HepG2 (cell line): ENCODE measurements around the gene SLCO3A1. TPM values are rescaled to one million over a fixed set of nuclear protein-coding genes. Genes with fewer than 3 reads are reported as not detected.

Experiments
- ATAC-seq: fragments of 200-7000 bp; cut with Tn5 transposase; 3 replicates; pipeline ENCODE4 v1.9.1; 2020; ENCODE audit warnings: mild to moderate bottlenecking, moderate library complexity
- BruUV-seq: library from RNA; stranded (reverse); fragments of 400-500 nt; replicated peaks from 2 replicates; lab custom pipeline; 2021; lab: Mats Ljungman, UMichigan
- CTCF ChIA-PET: fragments of 300-600 bp; formaldehyde crosslinking; extraction: SDS; loops from one replicate; lab custom pipeline; 2021; ENCODE audit warnings: low total read pairs, inconsistent platforms, low intra/inter-chr PET ratio; lab: Yijun Ruan, JAX
- POLR2A ChIA-PET: fragments of 350-600 bp; sonication (Branson Sonifier 250); formaldehyde crosslinking; loops from one replicate; lab custom pipeline; 2020; ENCODE audit warnings: antibody characterized with exemption, inconsistent platforms; lab: Yijun Ruan, JAX
- DNase-seq: peaks from one replicate; pipeline ENCODE4 v3.0.0-alpha.2; 2015; ENCODE audit warnings: low spot score
- FAIRE-seq: peaks from 3 replicates; lab custom pipeline; 2011; peaks lifted over from hg19 to GRCh38; lab: Jason Lieb, UNC
- H2AFZ ChIP-seq: one replicate; pipeline ENCODE4 v1.6.1; 2011; ENCODE audit warnings: low read length, inconsistent platforms
- H3K27ac ChIP-seq: fragments of 300-600 bp; 3 replicates; pipeline ENCODE4 v1.8.0; 2011; ENCODE audit warnings: mixed run types, mild to moderate bottlenecking, mixed read lengths, low read length, inconsistent platforms; ENCODE audit not compliant: insufficient read depth; ENCODE audit errors: extremely low read length
- H3K27me3 ChIP-seq, 2 experiments: fragments of 200-600 bp in 1 of 2; 2 replicates in 1 of 2; 3 replicates in 1 of 2; pipeline versions ENCODE4 v1.6.0 to v1.8.0; 2011; ENCODE audit warnings: low read length in 2 of 2, mild to moderate bottlenecking in 2 of 2, moderate library complexity in 2 of 2, inconsistent platforms in 1 of 2; ENCODE audit not compliant: insufficient read depth in 2 of 2, control insufficient read depth in 1 of 2
- H3K36me3 ChIP-seq, 2 experiments: fragments of 200-600 bp in 1 of 2; replicated peaks in 1 of 2; 2 replicates in 1 of 2; 3 replicates in 1 of 2; pipeline versions ENCODE4 v1.5.1 to v1.8.0; 2011; ENCODE audit warnings: low read length in 2 of 2, inconsistent platforms in 1 of 2; ENCODE audit not compliant: insufficient read depth in 2 of 2, control insufficient read depth in 1 of 2
- H3K4me1 ChIP-seq: 2 replicates; pipeline ENCODE4 v1.5.1; 2012; ENCODE audit warnings: low read length, inconsistent platforms; ENCODE audit not compliant: insufficient read depth
- H3K4me2 ChIP-seq: 2 replicates; pipeline ENCODE4 v1.6.0; 2011; ENCODE audit warnings: low read depth, low read length, inconsistent platforms
- H3K4me3 ChIP-seq, 3 experiments: fragments of 200-600 bp in 1 of 3; sonication (generic), shearing (Covaris generic) in 1 of 3; replicated peaks in 1 of 3; 2 replicates each; pipeline ENCODE4 v1.5.1; 2011 to 2016; ENCODE audit warnings: low read length in 3 of 3, inconsistent platforms in 2 of 3, low read depth in 2 of 3, mild to moderate bottlenecking in 2 of 3, control low read depth in 1 of 3, mixed read lengths in 1 of 3; ENCODE audit not compliant: insufficient read depth in 1 of 3
- H3K79me2 ChIP-seq: one replicate; pipeline ENCODE4 v1.6.1; 2011; ENCODE audit warnings: low read length, inconsistent platforms; ENCODE audit not compliant: insufficient read depth
- H3K9ac ChIP-seq: 2 replicates; pipeline ENCODE4 v1.6.0; 2011; ENCODE audit warnings: mild to moderate bottlenecking, low read depth, low read length, inconsistent platforms; ENCODE audit not compliant: insufficient read depth
- H3K9me3 ChIP-seq: 2 replicates; pipeline ENCODE4 v1.5.1; 2012; ENCODE audit warnings: mild to moderate bottlenecking, low read length
- H4K20me1 ChIP-seq: 2 replicates; pipeline ENCODE4 v1.6.0; 2011; ENCODE audit warnings: inconsistent platforms, mild to moderate bottlenecking, low read length, moderate library complexity; ENCODE audit not compliant: insufficient read depth
- FOXJ3 ChIP-seq: sonication (generic); formaldehyde crosslinking; IDR thresholded peaks from 2 replicates; pipeline ENCODE4 v1.4.0; 2020; ENCODE audit warnings: missing genetic modification reagents, mild to moderate bottlenecking, borderline replicate concordance
- HOXA9 ChIP-seq: sonication (generic); formaldehyde crosslinking; IDR thresholded peaks from 2 replicates; pipeline ENCODE4 v1.8.1; 2022; ENCODE audit warnings: missing genetic modification reagents, mild to moderate bottlenecking, moderate library complexity, borderline replicate concordance
- PATZ1 ChIP-seq: sonication (generic); formaldehyde crosslinking; IDR thresholded peaks from 2 replicates; pipeline ENCODE4 v1.4.0; 2020; ENCODE audit warnings: missing genetic modification reagents
- POGZ ChIP-seq: sonication (generic); formaldehyde crosslinking; IDR thresholded peaks from 2 replicates; pipeline ENCODE4 v1.4.0; 2020; ENCODE audit warnings: mild to moderate bottlenecking, missing genetic modification reagents
- STAG1 ChIP-seq: sonication (generic); formaldehyde crosslinking; IDR thresholded peaks from 2 replicates; pipeline ENCODE4 v1.4.0; 2020; ENCODE audit warnings: missing genetic modification reagents
- ZC3H13 ChIP-seq: sonication (generic); formaldehyde crosslinking; IDR thresholded peaks from 2 replicates; pipeline ENCODE4 v1.8.1; 2023; ENCODE audit warnings: mild to moderate bottlenecking, missing genetic modification reagents, moderate library complexity
- ZNF142 ChIP-seq: sonication (generic); formaldehyde crosslinking; IDR thresholded peaks from 2 replicates; pipeline ENCODE4 v1.4.0; 2020; ENCODE audit warnings: missing genetic modification reagents
- WGBS: methylation state at CpG from one replicate; pipeline ENCODE4 v1.1.6; 2017; ENCODE audit warnings: low lambda C conversion rate; 5-methylcytosine and 5-hydroxymethylcytosine counted together
- in situ Hi-C: cut with HindIII; loops from 2 replicates; pipeline ENCODE4 v1.10.0; 2017; ENCODE audit warnings: low pct_unique_long_range_greater_than_20kb; ENCODE audit not compliant: extremely low pct_ligation_motif_present
- intact Hi-C: fragments of 100-400 bp; cut with micrococcal nuclease; formaldehyde crosslinking; loops from one replicate; pipeline ENCODE4 v1.10.0; 2022; ENCODE audit not compliant: unreplicated experiment
- polyA plus RNA-seq, 8 experiments: library from polyadenylated mRNA; depleted of rRNA in 3 of 8; stranded (reverse) in 7 of 8; unstranded in 1 of 8; fragments of >200 nt; fragmentation: Illumina TruSeq in 4 of 8; extraction: Trizol in 4 of 8; gene quantifications; 2 replicates each; pipeline versions ENCODE4 v1.2.1 to v1.2.3, GENCODE V29; 2011 to 2016; ENCODE audit warnings: low read depth in 4 of 8, missing spikeins in 1 of 8, mixed read lengths in 1 of 8; ENCODE audit not compliant: insufficient read depth in 1 of 8
- total RNA-seq, 5 experiments: library from RNA; depleted of rRNA; stranded (reverse); fragments of >200 nt; fragmentation: Illumina TruSeq; extraction: Trizol; gene quantifications; 2 replicates each; pipeline ENCODE4 v1.2.3, GENCODE V29; 2016; ENCODE audit warnings: low read depth in 1 of 5
- TF ChIP-seq, protein P1 (sequence below): IDR thresholded peaks from 2 replicates; pipeline ENCODE4 v1.6.1; 2016; ENCODE audit warnings: mild to moderate bottlenecking, missing biosample characterization, missing genetic modification reagents

The SLCO3A1 gene
- total and polyA plus RNA-seq, 2 of the 13 experiments (the other 11 are each of a cell fraction or from before 2014, with no cell fraction given) = 0.02 TPM; not detected in 1

GRCh38 chr15:91865950-91866349 lies 12.4 kb downstream of the SLCO3A1 start (continued):
- TF ChIP-seq, protein P1, sequence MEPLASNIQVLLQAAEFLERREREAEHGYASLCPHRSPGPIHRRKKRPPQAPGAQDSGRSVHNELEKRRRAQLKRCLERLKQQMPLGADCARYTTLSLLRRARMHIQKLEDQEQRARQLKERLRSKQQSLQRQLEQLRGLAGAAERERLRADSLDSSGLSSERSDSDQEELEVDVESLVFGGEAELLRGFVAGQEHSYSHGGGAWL (CRISPR knock-in tag) = no peak

- no peak overlapping the region for H3K4me2 ChIP-seq
- peaks cover 0 to 1% of the 10 kb centered on the region in 2 experiments; a peak in 1 of 5 replicates for H3K27me3 ChIP-seq
- in situ Hi-C loops = no loop called here
- FAIRE-seq = no peak
- no peak for DNase-seq
- ChIA-PET CTCF (no interaction called here), POLR2A (no interaction called here)
- no peak overlapping the region for H3K4me3 ChIP-seq
- no peaks in the 10 kb centered on the region for H3K36me3 ChIP-seq
- no peak for TF ChIP-seq ZNF142
- no peak for TF ChIP-seq PATZ1 (CRISPR knock-in tag)
- TF ChIP-seq ZC3H13 (CRISPR knock-in tag) = no peak
- no peak for TF ChIP-seq STAG1
- TF ChIP-seq POGZ (CRISPR knock-in tag) = no peak
- no peak for TF ChIP-seq HOXA9 (CRISPR knock-in tag)
- no peak for TF ChIP-seq FOXJ3 (CRISPR knock-in tag)
- intact Hi-C loops = no loop called here
- H3K79me2 ChIP-seq = no peaks in the 10 kb centered on the region
- no peak overlapping the region for H3K27ac ChIP-seq
- no peaks in the 10 kb centered on the region for H3K4me1 ChIP-seq
- no peaks in the 10 kb centered on the region for H4K20me1 ChIP-seq
- H3K9me3 ChIP-seq = no peaks in the 10 kb centered on the region
- H2AFZ ChIP-seq = no peak overlapping the region
- no peak for ATAC-seq
- BruUV-seq = no TSS peak
- 24% methylated on average over 6 of the region's 6 CpGs for WGBS
- H3K9ac ChIP-seq = no peak overlapping the region
These were observed 12.9 kb downstream of the SLCO3A1 start for GRCh38 chr15:91866371-91866905.
